Calu3 (cell line): Measurements from ENCODE around the gene NDE1. TPM values are rescaled to one million over a fixed set of nuclear protein-coding genes. Genes with fewer than 3 reads are reported as not detected.

Source experiments
- BruUV-seq: library from RNA; stranded (reverse); fragments of 400-500 nt; replicated peaks from 2 replicates; lab custom pipeline; 2021; lab: Mats Ljungman, UMichigan
- CTCF ChIA-PET: fragments of 300-600 bp; sonication (Branson Sonifier 250); formaldehyde crosslinking; loops from one replicate; lab custom pipeline; 2022; ENCODE audit warnings: antibody characterized with exemption; lab: Charles Lee
- DNase-seq: peaks from one replicate; pipeline ENCODE4 v3.0.0; 2022
- H3K27ac Mint-ChIP-seq: one replicate; pipeline ENCODE4 v1.8.0; 2022; ENCODE audit warnings: mixed read lengths; ENCODE audit not compliant: unreplicated experiment
- H3K27me3 Mint-ChIP-seq: one replicate; pipeline ENCODE4 v1.8.0; 2022; ENCODE audit warnings: mixed read lengths; ENCODE audit not compliant: unreplicated experiment
- H3K36me3 Mint-ChIP-seq: one replicate; pipeline ENCODE4 v1.8.0; 2022; ENCODE audit warnings: mild to moderate bottlenecking, moderate library complexity, mixed read lengths; ENCODE audit not compliant: insufficient read depth, unreplicated experiment
- H3K4me1 Mint-ChIP-seq: one replicate; pipeline ENCODE4 v1.8.0; 2022; ENCODE audit warnings: mild to moderate bottlenecking, low read depth, mixed read lengths; ENCODE audit not compliant: unreplicated experiment
- H3K4me3 Mint-ChIP-seq: one replicate; pipeline ENCODE4 v1.8.0; 2022; ENCODE audit warnings: mild to moderate bottlenecking, low read depth, moderate library complexity, mixed read lengths; ENCODE audit not compliant: unreplicated experiment
- H3K9me3 Mint-ChIP-seq: one replicate; pipeline ENCODE4 v1.8.0; 2022; ENCODE audit warnings: low read depth, mixed read lengths; ENCODE audit not compliant: unreplicated experiment
- CTCF ChIP-seq: fragments of 200-600 bp; IDR thresholded peaks from one replicate; pipeline ENCODE4 v1.8.0; 2022; ENCODE audit warnings: antibody characterized with exemption; ENCODE audit not compliant: unreplicated experiment
- intact Hi-C: fragments of 100-400 bp; cut with micrococcal nuclease; formaldehyde crosslinking; loops from one replicate; pipeline ENCODE4 v1.10.0; 2022; ENCODE audit not compliant: unreplicated experiment
- total RNA-seq: library from RNA; stranded (reverse); gene quantifications from 2 replicates; pipeline ENCODE4 v1.2.3, GENCODE V29; 2022

NDE1 gene
- total RNA-seq, 1 experiment from 2014 or later: 71.1 TPM

GRCh38 chr16:15751940-15752339 lies 101.9 kb downstream of the NDE1 start:
- TF ChIP-seq CTCF: no peak
- peaks cover 33% of the 10 kb centered on the region for H3K27me3 Mint-ChIP-seq
- peaks cover 4% of the 10 kb centered on the region for H3K36me3 Mint-ChIP-seq
- H3K9me3 Mint-ChIP-seq: no peaks in the 10 kb centered on the region
- CTCF ChIA-PET: interaction anchor here (0.5 kb wide), 1 partner anchor 370 kb away, joined by 3 read pairs; no protein-coding TSS in a partner anchor
- H3K4me1 Mint-ChIP-seq: no peaks in the 10 kb centered on the region
- intact Hi-C loops: no loop called here
- DNase-seq: no peak
- H3K27ac Mint-ChIP-seq: no peak overlapping the region
- no TSS peak for BruUV-seq
- no peak overlapping the region for H3K4me3 Mint-ChIP-seq

GRCh38 chr16:15752717-15753488 lies 102.9 kb downstream of the NDE1 start:
- Mint-ChIP-seq H3K4me1 (no peaks in the 10 kb centered on the region), H3K9me3 (no peaks in the 10 kb centered on the region), H3K27ac (no peak overlapping the region), H3K36me3 (peaks cover 4% of the 10 kb centered on the region), H3K4me3 (no peak overlapping the region), H3K27me3 (peaks cover 23% of the 10 kb centered on the region)
- intact Hi-C loops: no loop called here
- CTCF ChIA-PET: interaction anchor here (0.5 kb wide), 2 partner anchors 73 to 369 kb away, joined by 3 to 4 read pairs; no protein-coding TSS in a partner anchor
- TF ChIP-seq CTCF: no peak
- BruUV-seq: no TSS peak
- DNase-seq: no peak

GRCh38 chr16:15754821-15755534 lies 104.9 kb downstream of the NDE1 start:
- Mint-ChIP-seq H3K9me3 (no peaks in the 10 kb centered on the region), H3K4me3 (no peak overlapping the region), H3K27ac (no peak overlapping the region), H3K27me3 (peaks cover 9% of the 10 kb centered on the region), H3K36me3 (no peaks in the 10 kb centered on the region), H3K4me1 (no peaks in the 10 kb centered on the region)
- DNase-seq: no peak
- CTCF ChIA-PET: no interaction called here
- no TSS peak for BruUV-seq
- TF ChIP-seq CTCF: no peak
- intact Hi-C loops: no loop called here

GRCh38 chr16:15757077-15757386 lies 107.0 kb downstream of the NDE1 start:
- BruUV-seq: no TSS peak
- no peak for DNase-seq
- no peak for TF ChIP-seq CTCF
- Mint-ChIP-seq H3K4me3 (no peak overlapping the region), H3K4me1 (no peaks in the 10 kb centered on the region), H3K36me3 (no peaks in the 10 kb centered on the region), H3K9me3 (no peaks in the 10 kb centered on the region), H3K27ac (no peak overlapping the region), H3K27me3 (peaks cover 17% of the 10 kb centered on the region)
- CTCF ChIA-PET: interaction anchor here (0.6 to 0.7 kb wide), 3 partner anchors 16 to 90 kb away, joined by 3 to 5 read pairs (median 5); no protein-coding TSS in a partner anchor
- intact Hi-C loops: no loop called here
